Measurements from ENCODE around the gene CYFIP1.

- TF ChIP-seq CTCF (IDR thresholded peaks at IDR 0.05; ENCODE audit: low read depth, low read length, poor library complexity, severe bottlenecking) (no peak), EZH2phosphoT487 (IDR thresholded peaks at IDR 0.05; ENCODE audit: borderline replicate concordance, low read length) (no peak)
These were observed 102.6 kb downstream of the CYFIP1 start for GRCh38 chr15:22877607-22878006.

Measured in DOHH2 (cell line).